ENCODE measurements around the gene PCDH15.

DNA sequence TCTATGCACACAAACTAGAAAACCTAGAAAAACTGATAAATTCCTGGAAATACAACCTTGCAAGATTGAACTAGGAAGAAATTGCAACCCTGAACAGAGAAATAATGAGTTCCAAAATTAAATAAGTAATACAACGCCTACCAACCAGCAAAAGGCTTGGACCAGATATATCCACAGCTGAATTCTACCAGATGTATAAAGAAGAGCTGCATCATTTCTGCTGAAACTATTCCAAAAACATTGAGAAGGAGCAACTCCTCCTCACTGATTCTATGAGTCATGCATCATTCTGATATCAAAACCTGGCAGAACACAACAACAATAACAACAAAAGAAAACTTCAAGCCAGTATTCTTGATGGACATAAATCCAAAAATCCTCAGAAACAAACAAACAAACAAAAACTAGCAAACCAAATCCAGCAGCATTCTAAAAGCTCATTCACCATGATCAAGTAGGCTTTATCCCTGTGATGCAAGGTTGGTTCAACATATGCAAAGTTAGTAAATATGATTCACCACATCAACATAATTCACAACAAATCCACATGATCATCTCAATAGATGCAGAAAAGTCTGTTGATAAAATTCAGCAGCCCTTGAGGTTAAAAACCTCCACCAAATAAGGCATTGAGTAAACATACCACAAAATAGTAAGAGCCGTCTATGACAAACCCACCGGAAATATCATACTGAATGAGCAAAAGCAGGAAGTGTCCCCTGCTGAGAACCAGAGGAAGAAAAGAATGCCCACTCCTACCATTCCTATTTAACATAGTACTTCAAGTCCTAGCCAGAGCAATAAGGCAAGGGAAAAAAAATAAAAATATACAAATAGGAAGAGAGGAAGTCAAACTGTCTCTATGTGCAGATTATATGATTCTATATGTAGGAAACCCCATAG lies 98.2 kb downstream of the PCDH15 start:
- no peak for TF ChIP-seq EZH2 (IDR thresholded peaks at IDR 0.05; ENCODE audit: insufficient read depth, poor library complexity, severe bottlenecking)
- TF ChIP-seq EZH2phosphoT487 (IDR thresholded peaks at IDR 0.05; ENCODE audit: insufficient read depth, low read depth), result no peak
